Measurements from ENCODE around the gene SH3BP4. TPM values are rescaled to one million over a fixed set of nuclear protein-coding genes. Genes with fewer than 3 reads are reported as not detected.

Gene SH3BP4
- total RNA-seq, 1 donor from 2014 or later = 53.4 TPM

DNA sequence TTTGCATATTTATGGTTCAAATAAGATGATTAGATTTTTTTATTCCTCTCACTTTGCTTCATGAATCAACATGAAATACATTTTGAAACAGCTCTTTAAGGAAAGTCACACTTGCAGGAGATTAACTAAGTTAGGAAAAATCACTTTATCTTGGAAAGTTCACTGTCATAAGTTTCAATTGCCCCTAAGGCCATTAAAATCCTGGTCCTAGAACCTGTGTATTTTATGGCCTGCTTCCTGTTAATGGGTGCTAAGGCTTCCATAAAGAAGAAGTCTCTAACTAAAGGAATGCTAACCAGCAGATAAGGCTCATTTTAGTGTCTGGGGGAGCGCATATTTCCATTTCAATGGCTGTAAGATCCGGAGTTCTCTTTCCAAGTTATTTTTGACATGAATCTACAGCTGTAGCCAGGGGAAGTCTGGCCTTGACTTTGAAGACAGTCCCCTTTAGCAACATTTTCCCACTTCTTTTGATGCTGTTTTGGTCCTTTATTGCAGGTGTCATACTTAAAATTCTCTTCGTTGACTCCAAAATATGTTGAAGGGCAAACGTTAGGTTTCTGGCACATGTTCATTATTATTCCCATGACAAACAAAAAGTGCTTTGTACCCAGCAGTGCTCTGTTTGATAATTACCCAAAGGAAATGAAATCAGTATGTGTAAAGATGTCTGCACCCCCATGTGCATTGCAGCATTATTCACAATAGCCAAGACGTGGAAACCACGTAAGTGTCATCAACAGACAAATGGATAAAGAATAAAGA lies 34.4 kb upstream of the SH3BP4 start:
- H3K9me3 Mint-ChIP-seq = no peaks in the 10 kb centered on the region
- H3K9me3 ChIP-seq (ENCODE audit: low read depth) = no peaks in the 10 kb centered on the region
- H3K79me2 ChIP-seq (ENCODE audit: low read depth) = no peaks in the 10 kb centered on the region
- H3F3A ChIP-seq (ENCODE audit: low read depth) = no peaks in the 10 kb centered on the region
- no peaks in the 10 kb centered on the region for H3K36me3 Mint-ChIP-seq
- H3K9ac ChIP-seq = no peak overlapping the region
- no peak overlapping the region for H3K27ac ChIP-seq
- H3K27me3 Mint-ChIP-seq (ENCODE audit: insufficient read depth, low read depth) = peaks cover 3% of the 10 kb centered on the region
- H3K27ac Mint-ChIP-seq = no peak overlapping the region
- no peak overlapping the region for H3K4me3 ChIP-seq
- DNase-seq (ENCODE audit: low spot score) = no peak
- no peaks in the 10 kb centered on the region for H3K36me3 ChIP-seq
- no peaks in the 10 kb centered on the region for H4K20me1 ChIP-seq (ENCODE audit: low read depth)
- H3K27me3 ChIP-seq = no peaks in the 10 kb centered on the region
- H3K4me1 ChIP-seq = peaks cover 13% of the 10 kb centered on the region
- no peak overlapping the region for H2AFZ ChIP-seq (replicated peaks)
- H3K4me1 Mint-ChIP-seq = peaks cover 17% of the 10 kb centered on the region
- no peak for TF ChIP-seq EZH2 (IDR thresholded peaks at IDR 0.05)
- TF ChIP-seq, protein P1, sequence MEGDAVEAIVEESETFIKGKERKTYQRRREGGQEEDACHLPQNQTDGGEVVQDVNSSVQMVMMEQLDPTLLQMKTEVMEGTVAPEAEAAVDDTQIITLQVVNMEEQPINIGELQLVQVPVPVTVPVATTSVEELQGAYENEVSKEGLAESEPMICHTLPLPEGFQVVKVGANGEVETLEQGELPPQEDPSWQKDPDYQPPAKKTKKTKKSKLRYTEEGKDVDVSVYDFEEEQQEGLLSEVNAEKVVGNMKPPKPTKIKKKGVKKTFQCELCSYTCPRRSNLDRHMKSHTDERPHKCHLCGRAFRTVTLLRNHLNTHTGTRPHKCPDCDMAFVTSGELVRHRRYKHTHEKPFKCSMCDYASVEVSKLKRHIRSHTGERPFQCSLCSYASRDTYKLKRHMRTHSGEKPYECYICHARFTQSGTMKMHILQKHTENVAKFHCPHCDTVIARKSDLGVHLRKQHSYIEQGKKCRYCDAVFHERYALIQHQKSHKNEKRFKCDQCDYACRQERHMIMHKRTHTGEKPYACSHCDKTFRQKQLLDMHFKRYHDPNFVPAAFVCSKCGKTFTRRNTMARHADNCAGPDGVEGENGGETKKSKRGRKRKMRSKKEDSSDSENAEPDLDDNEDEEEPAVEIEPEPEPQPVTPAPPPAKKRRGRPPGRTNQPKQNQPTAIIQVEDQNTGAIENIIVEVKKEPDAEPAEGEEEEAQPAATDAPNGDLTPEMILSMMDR (IDR thresholded peaks at IDR 0.05) = no peak
- TF ChIP-seq EZH2phosphoT487 (IDR thresholded peaks at IDR 0.05) = no peak
- H3K4me3 Mint-ChIP-seq = no peak overlapping the region
- H3K4me2 ChIP-seq = no peak overlapping the region

DNA sequence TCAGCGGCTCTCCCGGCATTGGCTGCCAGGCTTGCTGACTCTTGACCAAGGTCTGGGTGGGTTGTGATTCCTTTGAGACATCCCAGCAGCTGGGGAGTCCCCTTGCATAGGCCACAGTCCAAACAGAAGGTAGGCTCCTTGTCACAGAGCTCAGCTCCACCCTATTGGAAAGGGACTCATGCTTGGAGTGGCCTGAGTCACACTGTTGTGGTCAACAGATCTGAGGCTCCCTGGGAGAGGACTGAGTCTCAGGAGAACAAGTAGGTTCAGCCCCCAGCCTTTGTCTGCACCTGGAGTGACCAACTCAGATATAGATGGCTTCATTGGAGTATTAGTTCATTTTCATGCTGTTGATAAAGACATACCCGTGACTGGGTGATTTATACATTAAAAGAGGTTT lies 32.1 kb upstream of the SH3BP4 start:
- no peaks in the 10 kb centered on the region for H3K4me1 ChIP-seq
- Mint-ChIP-seq H3K4me1 (peaks cover 9% of the 10 kb centered on the region), H3K27ac (no peak overlapping the region), H3K36me3 (no peaks in the 10 kb centered on the region), H3K4me3 (no peak overlapping the region), H3K9me3 (no peaks in the 10 kb centered on the region), H3K27me3 (ENCODE audit: insufficient read depth, low read depth) (peaks cover 3% of the 10 kb centered on the region)
- no peak for TF ChIP-seq EZH2 (IDR thresholded peaks at IDR 0.05)
- TF ChIP-seq, protein P1 (IDR thresholded peaks at IDR 0.05) = no peak
- no peak for TF ChIP-seq EZH2phosphoT487 (IDR thresholded peaks at IDR 0.05)
- no peaks in the 10 kb centered on the region for H3K36me3 ChIP-seq
- no peaks in the 10 kb centered on the region for H3K79me2 ChIP-seq (ENCODE audit: low read depth)
- DNase-seq (ENCODE audit: low spot score) = no peak
- no peaks in the 10 kb centered on the region for H3F3A ChIP-seq (ENCODE audit: low read depth)
- H2AFZ ChIP-seq (replicated peaks) = no peak overlapping the region
- H3K27ac ChIP-seq = no peak overlapping the region
- H3K4me2 ChIP-seq = no peak overlapping the region
- no peak overlapping the region for H3K4me3 ChIP-seq
- H4K20me1 ChIP-seq (ENCODE audit: low read depth) = no peaks in the 10 kb centered on the region
- H3K9me3 ChIP-seq (ENCODE audit: low read depth) = no peaks in the 10 kb centered on the region
- H3K9ac ChIP-seq = no peak overlapping the region
- no peaks in the 10 kb centered on the region for H3K27me3 ChIP-seq

DNA sequence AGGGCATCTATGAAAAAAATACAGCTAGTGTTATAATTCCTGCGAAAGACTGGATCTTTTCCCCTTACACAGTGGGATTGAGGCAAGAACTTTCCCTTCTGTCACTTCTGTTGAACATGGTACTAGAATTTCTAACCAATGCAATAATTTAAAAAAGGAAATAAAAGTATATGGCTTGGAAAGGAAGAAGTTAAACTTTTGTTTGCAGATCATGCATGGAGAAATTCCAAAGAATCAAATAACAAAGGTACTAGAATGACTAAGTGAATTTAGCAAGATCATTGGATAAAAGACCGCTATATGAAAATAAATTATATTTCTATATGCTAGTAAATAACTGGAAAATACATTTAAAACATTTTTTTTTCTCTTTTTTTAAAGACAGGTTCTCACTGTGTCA lies 31.0 kb upstream of the SH3BP4 start:
- peaks cover 6% of the 10 kb centered on the region for H3K9me3 Mint-ChIP-seq
- no peak for DNase-seq (ENCODE audit: low spot score)
- Histone ChIP-seq H3K4me2 (no peak overlapping the region), H3F3A (ENCODE audit: low read depth) (no peaks in the 10 kb centered on the region), H3K27me3 (no peaks in the 10 kb centered on the region), H3K36me3 (no peaks in the 10 kb centered on the region), H3K79me2 (ENCODE audit: low read depth) (no peaks in the 10 kb centered on the region), H3K9me3 (ENCODE audit: low read depth) (no peaks in the 10 kb centered on the region), H3K27ac (no peak overlapping the region), H2AFZ (replicated peaks) (no peak overlapping the region), H3K4me3 (no peak overlapping the region), H3K9ac (no peak overlapping the region), H3K4me1 (no peaks in the 10 kb centered on the region), H4K20me1 (ENCODE audit: low read depth) (no peaks in the 10 kb centered on the region)
- peaks cover 3% of the 10 kb centered on the region for H3K27me3 Mint-ChIP-seq (ENCODE audit: insufficient read depth, low read depth)
- H3K4me3 Mint-ChIP-seq = no peak overlapping the region
- peaks cover 8% of the 10 kb centered on the region for H3K4me1 Mint-ChIP-seq
- no peaks in the 10 kb centered on the region for H3K36me3 Mint-ChIP-seq
- no peak overlapping the region for H3K27ac Mint-ChIP-seq
- TF ChIP-seq, protein P1 (IDR thresholded peaks at IDR 0.05) = no peak
- TF ChIP-seq EZH2 (IDR thresholded peaks at IDR 0.05) (no peak), EZH2phosphoT487 (IDR thresholded peaks at IDR 0.05) (no peak)

Data from neural progenitor cell (in vitro differentiated cells).